Activated CD4-positive, alpha-beta T cell treated with anti-CD3 and anti-CD28 coated beads for 36 hours (primary cell): ENCODE results near the gene GLP2R. TPM values are rescaled to one million over a fixed set of nuclear protein-coding genes. Genes with fewer than 3 reads are reported as not detected.

ENCODE experiments used
- ATAC-seq: fragments of 200-7000 bp; cut with Tn5 transposase; one replicate; pipeline ENCODE4 v1.10.0; 2021; ENCODE audit warnings: mild to moderate bottlenecking, moderate library complexity
- CTCF ChIA-PET: fragments of 350-600 bp; sonication (Branson Sonifier 250); formaldehyde crosslinking; loops from one replicate; lab custom pipeline; 2021; ENCODE audit warnings: antibody characterized with exemption; lab: Charles Lee
- POLR2A ChIA-PET: fragments of 350-600 bp; sonication (Branson Sonifier 250); formaldehyde crosslinking; loops from one replicate; lab custom pipeline; 2021; ENCODE audit warnings: antibody characterized with exemption, inconsistent platforms; lab: Charles Lee
- DNase-seq: peaks from one replicate; pipeline ENCODE4 v3.0.0-alpha.2; 2020
- H3K27ac Mint-ChIP-seq: one replicate; pipeline ENCODE4 v1.8.0; 2021; ENCODE audit warnings: mixed read lengths
- H3K27me3 Mint-ChIP-seq: one replicate; pipeline ENCODE4 v1.8.0; 2021; ENCODE audit warnings: mixed read lengths
- H3K36me3 Mint-ChIP-seq: one replicate; pipeline ENCODE4 v1.8.0; 2021; ENCODE audit warnings: low read depth, mixed read lengths
- H3K4me1 Mint-ChIP-seq: one replicate; pipeline ENCODE4 v1.8.0; 2021; ENCODE audit warnings: mixed read lengths
- H3K4me3 Mint-ChIP-seq: one replicate; pipeline ENCODE4 v1.8.0; 2021; ENCODE audit warnings: mild to moderate bottlenecking, moderate library complexity, mixed read lengths
- H3K9me3 Mint-ChIP-seq: one replicate; pipeline ENCODE4 v1.8.0; 2021; ENCODE audit warnings: low read depth, mixed read lengths
- intact Hi-C, 2 experiments: fragments of 100-400 bp; cut with DNase I in 1 of 2; cut with micrococcal nuclease in 1 of 2; formaldehyde crosslinking; loops; one replicate each; pipeline versions ENCODE4 v1.14.2 to v1.15.1; 2022 to 2024; cut with DNase I, micrococcal nuclease
- total RNA-seq, 2 experiments: library from RNA; stranded (reverse); gene quantifications; one replicate each; pipeline ENCODE4 v1.2.3, GENCODE V29; 2021

Gene GLP2R
- total RNA-seq, 2 experiments from 2014 or later = not detected

- ChIA-PET CTCF (no interaction called here), POLR2A (no interaction called here)
- no peak overlapping the region for H3K27ac Mint-ChIP-seq
- H3K4me3 Mint-ChIP-seq = no peak overlapping the region
- H3K9me3 Mint-ChIP-seq = peaks cover 16% of the 10 kb centered on the region
- ATAC-seq (no peak), DNase-seq (no peak)
- H3K27me3 Mint-ChIP-seq = no peaks in the 10 kb centered on the region
- no peaks in the 10 kb centered on the region for H3K36me3 Mint-ChIP-seq
- H3K4me1 Mint-ChIP-seq = no peaks in the 10 kb centered on the region
- intact Hi-C loops = no loop called here
These were observed 60.6 kb downstream of the GLP2R start for GRCh38 chr17:9886141-9886930.

GRCh38 chr17:9887508-9887907 is 61.8 kb downstream of the GLP2R start:
- Mint-ChIP-seq H3K4me3 (no peak overlapping the region), H3K9me3 (peaks cover 11% of the 10 kb centered on the region), H3K4me1 (no peaks in the 10 kb centered on the region), H3K27ac (no peak overlapping the region), H3K36me3 (no peaks in the 10 kb centered on the region), H3K27me3 (no peaks in the 10 kb centered on the region)
- POLR2A ChIA-PET = no interaction called here
- CTCF ChIA-PET = no interaction called here
- intact Hi-C loops = no loop called here
- DNase-seq = no peak
- no peak for ATAC-seq

- CTCF ChIA-PET = interaction anchor here (1.3 kb wide), 2 partner anchors 13 to 160 kb away, joined by 4 to 7 read pairs; no protein-coding TSS in a partner anchor
- no peaks in the 10 kb centered on the region for H3K9me3 Mint-ChIP-seq
These were observed 64.4 kb downstream of the GLP2R start for GRCh38 chr17:9890124-9890523.

GRCh38 chr17:9893411-9894012 is 67.8 kb downstream of the GLP2R start:
- no peaks in the 10 kb centered on the region for H3K36me3 Mint-ChIP-seq
- H3K27ac Mint-ChIP-seq = peak overlapping the region; percentile 0
- ChIA-PET CTCF (interaction anchor here (0.5 kb wide), 1 partner anchor 706 kb away, joined by 3 read pairs; no protein-coding TSS in a partner anchor), POLR2A (no interaction called here)
- H3K9me3 Mint-ChIP-seq = no peaks in the 10 kb centered on the region
- peaks cover 8% of the 10 kb centered on the region for H3K27me3 Mint-ChIP-seq
- no peaks in the 10 kb centered on the region for H3K4me1 Mint-ChIP-seq
- intact Hi-C loops = no loop called here
- ATAC-seq (no peak), DNase-seq (no peak)
- H3K4me3 Mint-ChIP-seq = no peak overlapping the region

More at GRCh38 chr17:9890124-9890523, 64.4 kb downstream of the GLP2R start:
- POLR2A ChIA-PET = no interaction called here
- intact Hi-C loops = loop anchor here in 1 of 2 experiments (2.0 kb wide), 1 partner anchor 161 kb away; no protein-coding TSS in a partner anchor
- ATAC-seq (peak; percentile 78), DNase-seq (peak; percentile 56)
- no peak overlapping the region for H3K4me3 Mint-ChIP-seq
- peaks cover 6% of the 10 kb centered on the region for H3K27me3 Mint-ChIP-seq
- H3K4me1 Mint-ChIP-seq = no peaks in the 10 kb centered on the region
- no peaks in the 10 kb centered on the region for H3K36me3 Mint-ChIP-seq
- no peak overlapping the region for H3K27ac Mint-ChIP-seq

- Mint-ChIP-seq H3K4me3 (no peak overlapping the region), H3K27me3 (peaks cover 9% of the 10 kb centered on the region), H3K36me3 (no peaks in the 10 kb centered on the region), H3K4me1 (no peaks in the 10 kb centered on the region), H3K27ac (no peak overlapping the region), H3K9me3 (no peaks in the 10 kb centered on the region)
- ATAC-seq (no peak), DNase-seq (no peak)
- CTCF ChIA-PET = interaction anchor here (0.9 kb wide), 1 partner anchor 36 kb away, joined by 4 read pairs; no protein-coding TSS in a partner anchor
- intact Hi-C loops = no loop called here
- POLR2A ChIA-PET = no interaction called here
These were observed 68.5 kb downstream of the GLP2R start for GRCh38 chr17:9894231-9894630.

- no peak for ATAC-seq
- peaks cover 15% of the 10 kb centered on the region for H3K27me3 Mint-ChIP-seq
- H3K36me3 Mint-ChIP-seq = no peaks in the 10 kb centered on the region
- ChIA-PET CTCF (no interaction called here), POLR2A (no interaction called here)
- no peak overlapping the region for H3K4me3 Mint-ChIP-seq
- intact Hi-C loops = no loop called here
- H3K9me3 Mint-ChIP-seq = no peaks in the 10 kb centered on the region
- H3K4me1 Mint-ChIP-seq = no peaks in the 10 kb centered on the region
- DNase-seq = no peak
- H3K27ac Mint-ChIP-seq = no peak overlapping the region
These were observed 70.2 kb downstream of the GLP2R start for GRCh38 chr17:9895923-9896322.

- no peaks in the 10 kb centered on the region for H3K4me1 Mint-ChIP-seq
- H3K27ac Mint-ChIP-seq = no peak overlapping the region
- intact Hi-C loops = no loop called here
- DNase-seq (no peak), ATAC-seq (no peak)
- no peaks in the 10 kb centered on the region for H3K9me3 Mint-ChIP-seq
- H3K4me3 Mint-ChIP-seq = no peak overlapping the region
- peaks cover 18% of the 10 kb centered on the region for H3K27me3 Mint-ChIP-seq
- POLR2A ChIA-PET = no interaction called here
- CTCF ChIA-PET = no interaction called here
- H3K36me3 Mint-ChIP-seq = no peaks in the 10 kb centered on the region
These were observed 71.7 kb downstream of the GLP2R start for GRCh38 chr17:9897372-9897968.

- no peak for DNase-seq
- POLR2A ChIA-PET = no interaction called here
- H3K4me1 Mint-ChIP-seq = no peaks in the 10 kb centered on the region
- peaks cover 17% of the 10 kb centered on the region for H3K27me3 Mint-ChIP-seq
- H3K27ac Mint-ChIP-seq = no peak overlapping the region
- no peak overlapping the region for H3K4me3 Mint-ChIP-seq
- CTCF ChIA-PET = no interaction called here
- no peaks in the 10 kb centered on the region for H3K9me3 Mint-ChIP-seq
- intact Hi-C loops = no loop called here
- H3K36me3 Mint-ChIP-seq = no peaks in the 10 kb centered on the region
- no peak for ATAC-seq
These were observed 73.1 kb downstream of the GLP2R start for GRCh38 chr17:9898812-9899211.

- no peak for ATAC-seq
- no peak overlapping the region for H3K4me3 Mint-ChIP-seq
- DNase-seq = no peak
- no peaks in the 10 kb centered on the region for H3K9me3 Mint-ChIP-seq
- no peak overlapping the region for H3K27ac Mint-ChIP-seq
- H3K4me1 Mint-ChIP-seq = no peaks in the 10 kb centered on the region
- ChIA-PET POLR2A (interaction anchor here (0.6 kb wide), 1 partner anchor 23 kb away, joined by 5 read pairs; no protein-coding TSS in a partner anchor), CTCF (no interaction called here)
- intact Hi-C loops = no loop called here
- H3K27me3 Mint-ChIP-seq = peaks cover 14% of the 10 kb centered on the region
- no peaks in the 10 kb centered on the region for H3K36me3 Mint-ChIP-seq
These were observed 73.7 kb downstream of the GLP2R start for GRCh38 chr17:9899280-9900043.

GRCh38 chr17:9900044-9900594 is 74.4 kb downstream of the GLP2R start:
- ChIA-PET POLR2A (no interaction called here), CTCF (no interaction called here)
- Mint-ChIP-seq H3K27ac (no peak overlapping the region), H3K36me3 (no peaks in the 10 kb centered on the region), H3K4me1 (no peaks in the 10 kb centered on the region), H3K27me3 (peaks cover 12% of the 10 kb centered on the region), H3K4me3 (no peak overlapping the region), H3K9me3 (no peaks in the 10 kb centered on the region)
- intact Hi-C loops = no loop called here
- no peak for DNase-seq
- no peak for ATAC-seq

- Mint-ChIP-seq H3K4me3 (no peak overlapping the region), H3K9me3 (no peaks in the 10 kb centered on the region), H3K27me3 (peaks cover 15% of the 10 kb centered on the region), H3K36me3 (no peaks in the 10 kb centered on the region), H3K4me1 (no peaks in the 10 kb centered on the region), H3K27ac (no peak overlapping the region)
- no peak for DNase-seq
- ATAC-seq = no peak
- ChIA-PET POLR2A (no interaction called here), CTCF (no interaction called here)
- intact Hi-C loops = no loop called here
These were observed 75.1 kb downstream of the GLP2R start for GRCh38 chr17:9900784-9901183.
